PC-9 (cell line): ENCODE measurements around the gene MSRB2. TPM values are rescaled to one million over a fixed set of nuclear protein-coding genes. Genes with fewer than 3 reads are reported as not detected.

Source experiments
- BruUV-seq: library from RNA; stranded (reverse); fragments of 400-500 nt; replicated peaks from 2 replicates; lab custom pipeline; 2021; lab: Mats Ljungman, UMichigan
- CTCF ChIA-PET: fragments of 300-600 bp; sonication (Branson Sonifier 250); formaldehyde crosslinking; loops from one replicate; lab custom pipeline; 2022; ENCODE audit warnings: antibody characterized with exemption; lab: Charles Lee
- POLR2A ChIA-PET: fragments of 300-600 bp; sonication (Branson Sonifier 250); formaldehyde crosslinking; loops from one replicate; lab custom pipeline; 2022; ENCODE audit warnings: antibody characterized with exemption; ENCODE audit not compliant: unreplicated experiment; lab: Charles Lee
- DNase-seq, 2 experiments: peaks; one replicate each; pipeline versions ENCODE4 v3.0.0 to v3.0.0-alpha.2; 2015 to 2022; ENCODE audit warnings: mixed read lengths in 1 of 2
- H2AFZ ChIP-seq: fragments of 200-600 bp; sonication (generic); 2 replicates; pipeline ENCODE4 v1.8.1; 2017; ENCODE audit warnings: antibody characterized with exemption
- H3F3A ChIP-seq: fragments of 200-600 bp; sonication (generic); 2 replicates; pipeline ENCODE4 v1.8.1; 2017; ENCODE audit warnings: antibody characterized with exemption, mild to moderate bottlenecking, low read depth; ENCODE audit not compliant: insufficient read depth
- H3K27ac ChIP-seq: fragments of 200-600 bp; sonication (generic); 2 replicates; pipeline ENCODE4 v1.6.1; 2016; ENCODE audit warnings: mixed run types
- H3K27me3 ChIP-seq: fragments of 200-600 bp; sonication (generic); 2 replicates; pipeline ENCODE4 v1.6.1; 2016; ENCODE audit warnings: low read depth, mixed run types; ENCODE audit not compliant: insufficient read depth
- H3K36me3 ChIP-seq: fragments of 200-600 bp; sonication (generic); 2 replicates; pipeline ENCODE4 v1.6.1; 2016; ENCODE audit warnings: low read depth, mixed run types
- H3K4me1 ChIP-seq: fragments of 200-600 bp; sonication (generic); replicated peaks from 2 replicates; pipeline ENCODE4 v1.6.1; 2016; ENCODE audit warnings: mixed run types; ENCODE audit not compliant: insufficient read depth
- H3K4me2 ChIP-seq: fragments of 200-600 bp; sonication (generic); 2 replicates; pipeline ENCODE4 v1.6.1; 2017; ENCODE audit warnings: mixed run types
- H3K4me3 ChIP-seq: fragments of 200-600 bp; sonication (generic); 2 replicates; pipeline ENCODE4 v1.6.1; 2016; ENCODE audit warnings: mixed run types
- H3K79me2 ChIP-seq: fragments of 200-600 bp; sonication (generic); 2 replicates; pipeline ENCODE4 v1.6.1; 2017; ENCODE audit warnings: low read depth, mixed run types
- H3K9me2 ChIP-seq: fragments of 200-600 bp; sonication (generic); 2 replicates; pipeline ENCODE4 v1.8.1; 2017; ENCODE audit warnings: mild to moderate bottlenecking; ENCODE audit not compliant: insufficient read depth
- H3K9me3 ChIP-seq: fragments of 200-600 bp; sonication (generic); 2 replicates; pipeline ENCODE4 v1.8.1; 2016; ENCODE audit warnings: low read depth; ENCODE audit not compliant: insufficient read depth
- H4K20me1 ChIP-seq: fragments of 200-600 bp; sonication (generic); 2 replicates; pipeline ENCODE4 v1.8.1; 2017; ENCODE audit not compliant: insufficient read depth
- CTCF ChIP-seq: fragments of 200-600 bp; sonication (generic); conservative IDR thresholded peaks from 2 replicates; pipeline ENCODE4 v1.6.1; 2017; ENCODE audit warnings: mixed run types, antibody characterized with exemption, mild to moderate bottlenecking, moderate library complexity
- EZH2 ChIP-seq: fragments of 200-600 bp; sonication (generic); IDR thresholded peaks from 2 replicates; pipeline ENCODE4 v1.8.0; 2017; ENCODE audit warnings: antibody characterized with exemption, low read depth
- intact Hi-C: fragments of 100-400 bp; cut with micrococcal nuclease; formaldehyde crosslinking; loops from one replicate; pipeline ENCODE4 v1.10.0; 2022; ENCODE audit not compliant: unreplicated experiment
- total RNA-seq: library from RNA; stranded (reverse); gene quantifications from 2 replicates; pipeline ENCODE4 v1.2.3, GENCODE V29; 2021

Gene MSRB2
- total RNA-seq, 1 experiment from 2014 or later: 28.3 TPM

- ChIA-PET POLR2A (no interaction called here), CTCF (no interaction called here)
- H3K4me1 ChIP-seq: no peaks in the 10 kb centered on the region
- H3K79me2 ChIP-seq: no peaks in the 10 kb centered on the region
- H3K27ac ChIP-seq: no peak overlapping the region
- intact Hi-C loops: no loop called here
- H3K4me2 ChIP-seq: no peak overlapping the region
- H3K27me3 ChIP-seq: no peaks in the 10 kb centered on the region
- H3K4me3 ChIP-seq: no peak overlapping the region
- no peak for DNase-seq
- H3K9me2 ChIP-seq: no peaks in the 10 kb centered on the region
- H2AFZ ChIP-seq: no peak overlapping the region
- TF ChIP-seq CTCF (no peak), EZH2 (no peak)
- no peaks in the 10 kb centered on the region for H3K36me3 ChIP-seq
- BruUV-seq: no TSS peak
- no peaks in the 10 kb centered on the region for H4K20me1 ChIP-seq
- H3K9me3 ChIP-seq: no peaks in the 10 kb centered on the region
- no peaks in the 10 kb centered on the region for H3F3A ChIP-seq
Measured at GRCh38 chr10:23114228-23114850, 19.0 kb downstream of the MSRB2 start.

GRCh38 chr10:23116486-23117205, 21.3 kb downstream of the MSRB2 start:
- H3K4me1 ChIP-seq: no peaks in the 10 kb centered on the region
- intact Hi-C loops: no loop called here
- CTCF ChIA-PET: no interaction called here
- no peaks in the 10 kb centered on the region for H3F3A ChIP-seq
- H3K9me2 ChIP-seq: no peaks in the 10 kb centered on the region
- H3K9me3 ChIP-seq: no peaks in the 10 kb centered on the region
- H3K36me3 ChIP-seq: no peaks in the 10 kb centered on the region
- POLR2A ChIA-PET: no interaction called here
- H3K27me3 ChIP-seq: no peaks in the 10 kb centered on the region
- H3K79me2 ChIP-seq: no peaks in the 10 kb centered on the region
- no TSS peak for BruUV-seq
- H2AFZ ChIP-seq: no peak overlapping the region
- H3K4me2 ChIP-seq: no peak overlapping the region
- no peak for DNase-seq
- H3K27ac ChIP-seq: no peak overlapping the region
- TF ChIP-seq CTCF: no peak
- TF ChIP-seq EZH2: no peak
- no peaks in the 10 kb centered on the region for H4K20me1 ChIP-seq
- H3K4me3 ChIP-seq: no peak overlapping the region

- ChIA-PET CTCF (no interaction called here), POLR2A (no interaction called here)
- Histone ChIP-seq H3F3A (no peaks in the 10 kb centered on the region), H3K79me2 (no peaks in the 10 kb centered on the region), H2AFZ (no peak overlapping the region), H3K9me2 (no peaks in the 10 kb centered on the region), H3K4me2 (no peak overlapping the region), H3K27ac (no peak overlapping the region), H3K4me1 (no peaks in the 10 kb centered on the region), H3K4me3 (no peak overlapping the region), H3K36me3 (no peaks in the 10 kb centered on the region), H3K9me3 (no peaks in the 10 kb centered on the region), H3K27me3 (no peaks in the 10 kb centered on the region), H4K20me1 (no peaks in the 10 kb centered on the region)
- BruUV-seq: no TSS peak
- TF ChIP-seq CTCF (no peak), EZH2 (no peak)
- intact Hi-C loops: no loop called here
- no peak for DNase-seq
Measured at GRCh38 chr10:23120001-23120934, 24.9 kb downstream of the MSRB2 start.
